Activated CD8-positive, alpha-beta memory T cell treated with anti-CD3 and anti-CD28 coated beads for 4 hours (primary cell): ENCODE results near the gene B3GAT1.

ENCODE experiments used
- DNase-seq, 2 donors: peaks; one replicate each; pipeline ENCODE4 v3.0.0-alpha.2; 2020; ENCODE audit warnings: low read depth in 2 of 2

B3GAT1 gene

DNA sequence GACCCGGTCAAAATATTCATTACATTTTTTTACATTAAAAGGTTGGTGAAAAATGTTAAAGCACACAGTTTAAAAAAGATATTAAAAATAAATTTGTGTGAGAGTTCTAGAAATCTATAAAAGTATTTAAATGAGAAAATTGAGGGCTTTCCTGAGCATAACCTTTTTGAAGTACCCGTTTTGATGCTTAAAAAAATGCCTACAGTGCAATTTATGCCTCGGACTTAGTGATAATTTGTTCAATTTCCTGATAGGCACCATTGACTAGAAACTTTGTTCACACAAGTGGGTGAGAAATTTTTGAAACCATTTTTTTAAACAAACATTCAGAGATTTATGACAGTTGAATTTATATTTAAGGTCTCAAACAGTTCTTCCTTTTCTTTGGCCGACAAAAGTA lies 29.7 kb upstream of the B3GAT1 start:
- no peak for DNase-seq

DNA sequence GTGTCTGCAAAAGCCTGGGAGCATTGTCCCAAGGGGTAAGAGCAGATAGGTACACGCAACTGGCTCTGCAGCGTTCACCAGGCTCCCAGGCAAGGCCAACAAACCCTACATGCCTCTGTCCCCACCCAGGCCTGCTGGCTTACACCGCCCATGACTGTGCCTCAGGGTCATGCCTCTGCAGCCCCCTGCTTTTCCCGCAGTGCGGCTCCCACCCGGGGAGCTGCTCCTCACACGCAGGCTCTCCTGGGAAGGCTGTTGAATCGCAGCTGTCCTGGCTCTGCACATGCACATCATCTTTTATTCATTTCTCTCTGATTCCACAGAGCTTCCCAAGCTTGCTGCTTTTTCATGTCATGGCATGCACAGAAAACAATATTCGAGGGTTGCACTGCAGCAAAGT lies 29.2 kb upstream of the B3GAT1 start:
- DNase-seq = no peak

GRCh38 chr11:134440851-134441250 lies 28.8 kb upstream of the B3GAT1 start:
- no peak for DNase-seq

DNA sequence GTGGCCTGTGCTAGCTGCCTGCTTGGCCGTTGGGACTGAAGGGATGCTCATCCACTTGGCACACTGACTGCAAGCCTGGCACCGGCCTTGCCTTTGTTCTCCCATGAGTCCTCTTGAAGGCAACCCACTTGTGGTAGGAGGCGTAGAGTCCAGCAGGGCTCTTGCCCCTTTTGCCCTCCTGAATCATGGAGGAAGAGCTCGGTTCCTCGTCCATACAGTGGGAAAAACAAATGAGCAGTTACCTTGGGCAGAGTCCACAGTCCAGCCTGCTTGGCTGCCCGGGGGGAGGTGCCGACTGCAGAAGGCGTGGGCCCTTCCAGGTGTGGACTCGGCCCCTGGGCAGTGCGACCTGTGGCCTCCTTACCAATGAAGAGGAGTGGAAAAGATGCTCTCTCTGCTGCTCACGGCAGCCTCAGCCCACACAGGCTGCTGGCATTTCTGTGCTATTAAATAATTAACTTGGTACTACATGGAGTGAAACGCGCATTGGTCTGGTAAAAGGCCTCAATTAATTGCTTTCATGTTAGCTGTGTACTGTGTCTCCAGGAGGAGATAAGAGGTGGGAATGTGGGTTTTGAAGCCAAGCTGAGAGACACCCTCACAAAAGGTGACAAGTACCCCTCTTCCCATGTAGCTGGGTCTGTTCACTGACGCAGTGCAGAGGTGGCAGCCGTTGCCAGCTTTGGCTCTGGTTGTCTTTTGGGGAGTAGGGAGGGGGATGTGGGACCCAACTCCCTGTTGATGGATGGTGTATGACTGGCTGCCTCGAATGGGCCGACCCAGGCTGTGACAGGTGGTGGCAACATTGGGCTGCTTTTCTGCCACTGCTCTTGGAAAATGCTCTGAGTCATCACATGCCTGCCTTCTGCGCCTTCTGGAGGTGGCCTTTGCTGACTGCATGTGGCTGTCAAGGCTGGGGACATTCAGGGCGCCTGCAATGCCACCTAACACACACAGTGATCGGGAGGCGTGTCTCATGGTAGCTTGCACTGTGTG lies 26.8 kb upstream of the B3GAT1 start:
- DNase-seq = no peak

DNA sequence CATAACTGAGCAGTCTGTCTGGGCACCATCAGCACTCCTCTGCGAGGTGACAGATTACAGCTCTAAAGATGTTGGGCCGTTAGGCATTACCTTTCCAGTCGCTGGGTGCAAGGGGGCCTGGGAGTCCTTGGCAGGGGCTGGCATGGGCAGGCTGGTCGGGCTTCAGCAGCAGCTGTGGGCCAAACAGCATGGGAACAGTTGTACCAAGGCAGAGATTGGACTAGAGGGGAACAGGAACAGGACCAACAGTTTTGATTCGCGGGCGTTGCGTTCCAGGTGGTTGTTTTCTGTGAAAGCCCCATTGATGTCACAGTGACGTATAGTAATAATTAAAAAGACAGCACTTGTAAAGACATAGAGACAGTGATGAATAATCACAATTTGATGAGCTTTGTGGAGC lies 25.8 kb upstream of the B3GAT1 start:
- no peak for DNase-seq

- no peak for DNase-seq
Measured at GRCh38 chr11:134436781-134437180, 24.7 kb upstream of the B3GAT1 start.

DNA sequence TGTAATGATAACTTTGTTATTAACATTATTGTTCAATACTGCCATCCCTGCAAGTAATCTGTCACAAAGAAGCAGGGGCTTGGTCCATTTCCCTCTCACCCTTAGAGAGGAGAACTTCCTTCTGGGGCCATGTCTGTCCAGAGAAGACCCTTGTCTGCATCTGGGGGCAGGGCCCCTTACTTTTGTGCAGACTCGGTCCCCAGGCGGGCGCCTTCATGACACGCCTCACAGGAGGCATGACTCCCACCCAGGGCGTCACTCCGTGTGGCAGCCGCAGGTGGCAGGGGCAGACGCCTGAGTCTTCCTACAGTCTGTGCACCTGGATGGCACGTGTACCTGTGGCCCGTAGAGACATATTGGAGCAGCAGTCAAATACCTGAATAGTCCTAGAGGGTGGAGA lies 21.8 kb upstream of the B3GAT1 start:
- no peak for DNase-seq

DNA sequence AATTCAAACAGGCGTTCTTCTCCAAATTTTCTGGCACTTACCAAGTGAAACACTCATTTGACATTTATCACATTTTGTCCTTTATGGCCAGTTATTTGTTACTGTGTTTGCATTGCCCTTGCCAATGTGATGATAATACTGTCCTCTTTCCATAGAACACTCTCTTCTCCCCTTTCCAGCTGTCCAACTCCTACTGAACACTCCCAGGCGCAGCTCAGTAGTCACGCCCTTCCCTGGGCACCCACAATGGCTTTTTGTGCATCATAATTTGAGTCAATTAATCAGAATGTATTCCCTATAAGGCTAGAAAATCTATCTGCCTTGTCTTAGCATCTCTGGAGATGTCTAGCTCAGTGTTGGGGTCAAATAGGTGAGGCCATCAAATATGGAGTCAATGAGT lies 21.2 kb upstream of the B3GAT1 start:
- DNase-seq = no peak

DNA sequence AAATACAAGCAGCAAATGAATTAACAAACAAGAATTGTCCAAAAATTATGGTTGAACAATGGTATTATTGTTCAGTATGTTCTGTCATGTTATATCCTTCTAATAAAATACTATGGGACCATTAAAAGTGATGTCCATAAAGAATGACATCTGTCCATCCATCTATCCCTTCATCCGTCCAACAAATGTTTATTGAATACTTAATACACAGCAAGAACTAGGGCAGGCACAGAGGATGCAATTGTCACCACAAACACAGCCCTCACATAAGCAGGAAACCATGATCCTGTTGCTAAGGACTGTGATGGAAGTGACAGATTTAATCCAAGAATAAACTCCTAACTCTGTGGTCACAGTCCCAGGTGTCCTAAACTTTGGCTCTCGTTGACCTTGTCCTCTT lies 20.7 kb upstream of the B3GAT1 start:
- DNase-seq = no peak

DNA sequence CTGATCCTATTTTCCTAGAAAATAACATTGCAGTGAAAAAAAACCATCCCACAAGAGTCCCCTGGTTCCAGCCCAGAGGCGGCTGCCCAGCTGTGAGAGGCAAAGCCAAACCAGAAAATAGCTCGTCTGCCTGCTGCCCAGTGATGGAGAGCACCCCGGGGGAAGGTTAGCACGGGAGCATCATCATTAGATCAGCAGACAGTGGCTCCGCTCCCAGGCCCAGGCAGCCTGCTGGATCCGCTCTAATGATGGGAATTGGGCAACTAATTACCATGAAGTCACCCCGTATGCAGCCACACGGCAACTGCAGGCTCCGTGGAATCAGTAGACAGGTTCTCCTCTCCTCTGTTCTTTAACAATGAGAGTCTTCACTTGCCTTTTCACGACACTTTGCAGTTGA lies 17.1 kb upstream of the B3GAT1 start:
- no peak for DNase-seq

DNA sequence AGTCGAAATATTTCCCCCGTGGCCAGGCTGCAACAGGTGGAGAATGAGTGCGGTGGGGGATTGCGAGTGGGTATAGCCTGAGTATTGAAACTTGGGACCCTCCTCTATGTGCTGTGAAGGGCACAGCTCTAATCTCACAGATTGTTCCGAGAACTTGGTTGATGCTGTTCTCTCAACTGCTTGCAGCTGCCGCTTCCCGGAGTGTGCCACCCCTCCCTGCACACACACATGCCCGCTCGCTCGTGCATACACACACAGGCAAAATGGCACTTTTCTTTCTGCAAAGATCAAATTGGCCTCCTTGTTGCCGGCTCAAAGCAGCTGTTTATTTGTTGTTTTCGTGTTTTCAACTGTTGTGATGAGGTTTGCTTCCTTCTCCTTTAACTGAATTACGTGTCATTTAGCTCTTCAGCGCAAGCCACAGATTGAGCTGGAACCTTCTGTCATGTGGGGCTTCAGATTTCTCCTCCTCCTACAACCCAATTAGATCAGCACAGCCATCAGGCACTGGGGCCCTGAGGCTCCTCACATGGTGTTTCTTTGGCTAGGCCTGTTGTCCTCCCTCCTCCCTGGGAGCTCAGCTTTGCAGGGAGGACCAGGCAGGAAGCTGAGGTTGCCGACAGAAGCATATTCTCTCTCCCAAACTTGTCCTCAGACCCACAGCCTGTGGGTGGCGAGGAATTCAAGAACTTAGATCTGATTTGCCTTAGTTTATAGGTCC lies 13.9 kb upstream of the B3GAT1 start:
- no peak for DNase-seq

DNA sequence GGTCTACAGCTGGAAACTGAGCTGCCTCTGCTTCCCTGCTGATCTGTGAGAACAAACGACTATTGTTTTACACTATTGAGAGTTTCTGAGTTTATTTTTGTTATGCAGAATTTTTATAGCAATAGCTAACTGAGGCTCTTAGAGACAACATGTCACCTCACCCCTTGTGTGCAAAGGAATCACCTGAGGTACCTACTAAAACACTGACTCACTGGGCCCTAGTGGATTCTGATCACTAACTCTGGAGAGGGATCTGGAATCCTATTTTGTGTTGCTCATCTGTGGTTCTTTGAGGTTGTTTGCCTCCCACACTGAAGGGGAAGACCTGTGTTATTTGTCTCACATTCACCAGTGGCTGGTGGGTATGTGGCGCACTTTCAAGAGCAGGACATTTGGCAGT lies 13.4 kb upstream of the B3GAT1 start:
- no peak for DNase-seq

- DNase-seq = no peak
Measured at GRCh38 chr11:134423106-134423505, 11.1 kb upstream of the B3GAT1 start.

DNA sequence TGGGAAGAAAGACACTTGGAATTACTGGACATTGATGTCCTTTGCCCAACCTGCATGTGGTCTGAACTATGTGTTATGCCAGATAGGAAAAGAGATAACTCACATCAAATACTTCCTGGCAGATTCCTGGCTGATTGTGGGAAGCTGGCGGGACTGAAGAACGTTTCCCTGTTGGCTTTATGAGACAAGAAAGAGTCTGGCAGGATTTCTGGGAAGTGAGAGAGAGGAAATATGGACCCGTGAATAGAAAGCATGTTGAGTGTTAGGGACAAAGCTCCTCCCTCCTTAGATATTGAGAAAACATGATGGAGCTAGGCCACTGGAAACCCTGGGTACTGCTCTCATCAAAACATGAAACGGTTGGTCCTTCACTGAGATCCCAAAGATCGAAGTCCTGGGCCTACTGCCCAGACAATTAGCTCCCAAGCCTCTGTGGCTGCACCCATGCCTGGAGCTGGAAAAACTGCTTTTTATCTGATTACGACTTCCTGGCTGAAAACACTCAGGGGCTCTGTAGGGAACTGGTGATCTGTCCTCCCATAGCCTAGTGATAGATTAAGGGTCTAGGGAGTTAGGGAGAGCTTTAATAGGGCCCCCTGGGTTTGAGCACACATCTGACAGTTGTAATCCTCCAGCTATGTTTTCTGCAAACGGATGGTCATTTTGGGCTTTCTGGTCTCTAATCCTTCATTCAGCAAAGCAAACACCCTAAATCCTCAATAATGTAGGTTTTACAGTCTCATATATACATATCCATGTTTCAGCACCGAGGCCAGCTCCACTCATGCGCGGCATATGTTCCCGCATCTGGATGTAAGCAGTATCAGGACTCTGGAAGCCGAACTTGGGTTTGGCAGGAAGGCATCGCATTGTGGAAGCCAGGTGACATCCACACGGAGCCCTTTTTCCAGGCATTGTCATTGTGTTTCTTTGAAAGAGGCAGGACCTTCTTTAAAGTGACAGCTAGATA lies 6.1 kb upstream of the B3GAT1 start:
- DNase-seq = no peak

- DNase-seq = no peak
Measured at GRCh38 chr11:134416726-134417125, 4.7 kb upstream of the B3GAT1 start.

DNA sequence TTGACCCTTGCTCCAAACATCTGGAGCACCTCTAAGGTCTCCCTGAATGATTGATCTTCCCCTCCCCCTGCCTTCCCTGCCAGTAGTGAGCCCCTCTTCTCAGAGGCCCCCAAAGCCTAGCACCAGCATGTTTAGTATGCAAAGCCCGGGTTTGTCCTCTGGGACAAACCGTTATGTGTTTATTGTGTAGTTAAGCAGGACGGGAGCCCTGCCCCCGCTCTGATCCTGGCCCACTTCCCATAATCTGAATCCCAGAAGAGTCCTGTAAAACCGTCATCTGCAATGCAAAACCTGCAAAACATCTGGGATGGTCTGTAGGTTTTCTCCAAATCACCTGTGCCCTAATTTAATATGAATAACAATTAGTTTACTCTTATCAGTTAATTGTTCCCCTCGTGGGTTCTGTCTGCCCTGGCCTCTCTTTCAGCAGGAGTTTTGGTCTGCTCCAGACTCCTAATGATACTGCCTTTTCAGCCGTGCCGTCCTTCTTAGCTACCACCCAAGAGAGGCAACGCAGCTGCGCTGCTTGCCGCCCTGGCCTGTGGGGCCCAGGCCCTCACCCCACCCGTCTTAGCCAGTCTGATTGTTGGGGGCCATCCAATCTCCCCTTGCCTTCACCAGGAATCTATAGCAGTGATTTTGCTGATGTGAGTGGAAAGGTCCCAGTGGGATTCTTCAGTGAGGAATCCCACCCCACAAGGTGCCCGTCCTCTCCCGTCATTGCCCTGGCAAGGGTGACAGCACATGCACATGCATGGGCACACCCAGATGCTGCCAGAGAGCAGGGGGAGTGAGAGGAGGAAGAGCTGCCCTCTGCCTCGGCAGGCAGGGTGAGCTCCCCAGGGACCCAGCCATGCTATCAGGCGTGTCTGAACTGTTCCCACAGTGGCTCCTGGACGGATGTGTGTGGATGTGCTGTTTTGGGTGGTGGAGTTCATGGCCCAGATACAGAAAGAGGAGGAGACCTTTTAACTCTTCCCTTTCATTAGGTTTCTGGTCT lies 3.0 kb upstream of the B3GAT1 start:
- no peak for DNase-seq

DNA sequence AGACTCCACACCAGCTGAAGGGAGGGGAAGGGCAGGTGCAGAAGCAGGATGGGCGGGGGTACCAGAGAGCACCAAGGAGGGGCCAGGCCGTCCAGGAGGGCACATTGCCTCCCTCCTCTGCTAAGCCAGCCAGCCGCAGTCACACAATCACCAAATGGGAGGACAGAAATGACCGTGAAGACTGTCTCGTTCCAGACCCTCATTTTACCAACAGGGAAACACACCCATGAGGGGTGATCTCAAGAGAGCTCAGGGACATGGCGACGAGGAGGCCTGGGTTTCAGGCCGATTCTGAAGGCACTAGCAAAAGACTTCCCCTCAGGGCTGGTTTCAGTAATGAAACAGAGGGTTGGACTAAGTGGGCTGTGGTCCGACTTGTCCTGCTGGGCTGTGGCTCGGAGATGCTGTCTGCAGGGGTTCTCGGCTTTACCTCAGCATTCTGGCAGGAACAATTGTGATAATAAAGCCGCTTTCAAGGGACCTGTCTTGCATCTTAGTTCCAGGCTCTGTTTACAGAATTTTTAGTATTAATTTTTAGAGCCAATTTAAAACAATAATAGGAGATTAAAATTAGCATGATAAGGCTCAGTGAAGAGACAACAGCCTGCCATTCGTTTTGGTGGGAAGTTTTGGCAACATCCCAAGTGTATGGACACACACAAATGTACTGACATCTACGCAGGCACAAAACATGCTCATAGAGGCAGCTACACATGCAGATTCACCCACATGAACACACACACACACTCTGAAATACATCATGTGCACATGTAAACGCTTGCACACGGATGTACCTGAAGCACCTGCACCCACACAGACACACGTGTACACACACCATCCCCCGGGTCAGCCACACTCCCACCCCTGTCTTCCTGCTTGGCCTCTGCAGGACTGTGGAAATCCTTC lies 2.0 kb upstream of the B3GAT1 start:
- DNase-seq = no peak

GRCh38 chr11:134413043-134413825 lies 1.2 kb upstream of the B3GAT1 start:
- no peak for DNase-seq

DNA sequence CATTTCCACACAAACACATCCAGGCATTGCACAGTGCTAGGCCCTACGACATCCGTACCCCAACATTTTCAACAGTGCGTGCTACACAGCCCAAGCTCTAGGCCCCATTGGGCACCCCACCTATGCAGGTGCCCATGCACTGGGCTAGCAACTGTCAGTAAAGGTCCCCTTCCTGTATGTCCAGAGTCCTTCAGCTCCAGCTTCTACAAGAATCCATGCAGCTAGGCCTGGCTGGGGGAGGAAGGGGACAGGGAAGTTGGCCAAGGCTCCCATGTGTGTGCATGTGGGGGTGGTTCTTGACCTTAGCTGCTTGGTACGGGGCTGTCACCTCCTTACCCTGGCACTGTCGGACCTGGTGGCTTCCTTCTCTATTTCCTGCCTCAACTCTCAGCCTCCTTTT lies 1.3 kb downstream of the B3GAT1 start:
- no peak for DNase-seq
